ENCODE measurements around the gene NAP1L4.

DNA sequence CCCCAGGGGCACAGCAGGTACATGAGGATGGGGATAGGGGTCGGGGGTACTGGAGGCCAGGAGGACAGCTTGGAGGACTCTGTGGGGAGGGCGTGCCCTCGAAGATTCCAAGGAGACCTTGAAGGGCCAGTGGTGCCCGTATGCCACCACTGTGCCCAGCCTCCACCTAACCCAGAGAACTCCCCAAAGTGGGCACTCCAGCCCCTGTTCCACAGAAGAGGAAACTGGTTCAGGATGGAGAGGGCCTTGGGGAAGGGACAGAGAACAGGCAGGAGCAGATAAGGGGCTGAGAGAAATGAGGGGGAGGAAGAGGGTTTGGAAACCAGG lies 60.7 kb downstream of the NAP1L4 start:
- TF ChIP-seq, protein P1, sequence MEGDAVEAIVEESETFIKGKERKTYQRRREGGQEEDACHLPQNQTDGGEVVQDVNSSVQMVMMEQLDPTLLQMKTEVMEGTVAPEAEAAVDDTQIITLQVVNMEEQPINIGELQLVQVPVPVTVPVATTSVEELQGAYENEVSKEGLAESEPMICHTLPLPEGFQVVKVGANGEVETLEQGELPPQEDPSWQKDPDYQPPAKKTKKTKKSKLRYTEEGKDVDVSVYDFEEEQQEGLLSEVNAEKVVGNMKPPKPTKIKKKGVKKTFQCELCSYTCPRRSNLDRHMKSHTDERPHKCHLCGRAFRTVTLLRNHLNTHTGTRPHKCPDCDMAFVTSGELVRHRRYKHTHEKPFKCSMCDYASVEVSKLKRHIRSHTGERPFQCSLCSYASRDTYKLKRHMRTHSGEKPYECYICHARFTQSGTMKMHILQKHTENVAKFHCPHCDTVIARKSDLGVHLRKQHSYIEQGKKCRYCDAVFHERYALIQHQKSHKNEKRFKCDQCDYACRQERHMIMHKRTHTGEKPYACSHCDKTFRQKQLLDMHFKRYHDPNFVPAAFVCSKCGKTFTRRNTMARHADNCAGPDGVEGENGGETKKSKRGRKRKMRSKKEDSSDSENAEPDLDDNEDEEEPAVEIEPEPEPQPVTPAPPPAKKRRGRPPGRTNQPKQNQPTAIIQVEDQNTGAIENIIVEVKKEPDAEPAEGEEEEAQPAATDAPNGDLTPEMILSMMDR (IDR thresholded peaks at IDR 0.05): no peak
- TF ChIP-seq POLR2AphosphoS5 (IDR thresholded peaks at IDR 0.05; ENCODE audit: low read depth, low read length) (no peak), SIN3A (IDR thresholded peaks at IDR 0.05; ENCODE audit: borderline replicate concordance, insufficient read depth, low read depth, low read length) (no peak), TCF7L2 (IDR thresholded peaks at IDR 0.05; ENCODE audit: low read depth, low read length) (no peak)
- TF ChIP-seq, protein P2, sequence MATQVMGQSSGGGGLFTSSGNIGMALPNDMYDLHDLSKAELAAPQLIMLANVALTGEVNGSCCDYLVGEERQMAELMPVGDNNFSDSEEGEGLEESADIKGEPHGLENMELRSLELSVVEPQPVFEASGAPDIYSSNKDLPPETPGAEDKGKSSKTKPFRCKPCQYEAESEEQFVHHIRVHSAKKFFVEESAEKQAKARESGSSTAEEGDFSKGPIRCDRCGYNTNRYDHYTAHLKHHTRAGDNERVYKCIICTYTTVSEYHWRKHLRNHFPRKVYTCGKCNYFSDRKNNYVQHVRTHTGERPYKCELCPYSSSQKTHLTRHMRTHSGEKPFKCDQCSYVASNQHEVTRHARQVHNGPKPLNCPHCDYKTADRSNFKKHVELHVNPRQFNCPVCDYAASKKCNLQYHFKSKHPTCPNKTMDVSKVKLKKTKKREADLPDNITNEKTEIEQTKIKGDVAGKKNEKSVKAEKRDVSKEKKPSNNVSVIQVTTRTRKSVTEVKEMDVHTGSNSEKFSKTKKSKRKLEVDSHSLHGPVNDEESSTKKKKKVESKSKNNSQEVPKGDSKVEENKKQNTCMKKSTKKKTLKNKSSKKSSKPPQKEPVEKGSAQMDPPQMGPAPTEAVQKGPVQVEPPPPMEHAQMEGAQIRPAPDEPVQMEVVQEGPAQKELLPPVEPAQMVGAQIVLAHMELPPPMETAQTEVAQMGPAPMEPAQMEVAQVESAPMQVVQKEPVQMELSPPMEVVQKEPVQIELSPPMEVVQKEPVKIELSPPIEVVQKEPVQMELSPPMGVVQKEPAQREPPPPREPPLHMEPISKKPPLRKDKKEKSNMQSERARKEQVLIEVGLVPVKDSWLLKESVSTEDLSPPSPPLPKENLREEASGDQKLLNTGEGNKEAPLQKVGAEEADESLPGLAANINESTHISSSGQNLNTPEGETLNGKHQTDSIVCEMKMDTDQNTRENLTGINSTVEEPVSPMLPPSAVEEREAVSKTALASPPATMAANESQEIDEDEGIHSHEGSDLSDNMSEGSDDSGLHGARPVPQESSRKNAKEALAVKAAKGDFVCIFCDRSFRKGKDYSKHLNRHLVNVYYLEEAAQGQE (IDR thresholded peaks at IDR 0.05; ENCODE audit: insufficient read depth in 1 of 2, low read depth in 2 of 2, low read length in 1 of 2): no peak

Data from Panc1 (cell line).